Measurements from ENCODE around the gene PPAT. TPM values are rescaled to one million over a fixed set of nuclear protein-coding genes. Genes with fewer than 3 reads are reported as not detected.

The PPAT gene
- total RNA-seq, 2 experiments from 2014 or later: 20.8 to 22.4 TPM

- H3K36me3 Mint-ChIP-seq: peaks cover 16% of the 10 kb centered on the region
Observed at GRCh38 chr4:56345458-56345857, 90.0 kb downstream of the PPAT start.

More at GRCh38 chr4:56345458-56345857, 90.0 kb downstream of the PPAT start:
- DNase-seq (no peak), ATAC-seq (ENCODE audit: low read depth) (no peak)
- H3K9me3 Mint-ChIP-seq: no peaks in the 10 kb centered on the region
- no peak overlapping the region for H3K27ac Mint-ChIP-seq
- H3K4me3 Mint-ChIP-seq: no peak overlapping the region
- peaks cover 8% of the 10 kb centered on the region for H3K4me1 Mint-ChIP-seq
- POLR2A ChIA-PET: no interaction called here
- H3K27me3 Mint-ChIP-seq: no peaks in the 10 kb centered on the region

Other genes starting within 250 kb of the PPAT start
- 10 to 100 TPM; 10.3 to 12.8 TPM for gene AASDH, start 48.1 kb downstream of the PPAT start, total RNA-seq
- gene PAICS, start 645 bp upstream of the PPAT start, total RNA-seq: 100 to 1,000 TPM; 120 to 125 TPM
- gene SRP72, start 32.0 kb upstream of the PPAT start, total RNA-seq: 100 to 1,000 TPM; 123 to 124 TPM
- gene ARL9, start 70.2 kb upstream of the PPAT start, total RNA-seq: under 1 TPM; 0.26 to 0.44 TPM
- 10 to 100 TPM; 22.1 to 25.2 TPM for gene HOPX, start 245.7 kb upstream of the PPAT start, total RNA-seq